Stimulated activated CD4-positive, alpha-beta T cell treated with anti-CD3 and anti-CD28 coated beads, Interleukin-12 subunit alpha, Interleukin-12 subunit beta, amount 100 ng/mL, for 4 hours (primary cell): ENCODE results near the gene CADM4.
"Not testable (repeated sequence)": the region's sequence is repeated elsewhere in the genome, so short reads cannot be mapped to it uniquely, and the experiment has no call there.

Source experiments
- DNase-seq: peaks from one replicate; pipeline ENCODE4 v3.0.0-alpha.2; 2020

Gene CADM4

GRCh38 chr19:43662487-43662886 lies 22.8 kb upstream of the CADM4 start:
- DNase-seq: no peak

DNA sequence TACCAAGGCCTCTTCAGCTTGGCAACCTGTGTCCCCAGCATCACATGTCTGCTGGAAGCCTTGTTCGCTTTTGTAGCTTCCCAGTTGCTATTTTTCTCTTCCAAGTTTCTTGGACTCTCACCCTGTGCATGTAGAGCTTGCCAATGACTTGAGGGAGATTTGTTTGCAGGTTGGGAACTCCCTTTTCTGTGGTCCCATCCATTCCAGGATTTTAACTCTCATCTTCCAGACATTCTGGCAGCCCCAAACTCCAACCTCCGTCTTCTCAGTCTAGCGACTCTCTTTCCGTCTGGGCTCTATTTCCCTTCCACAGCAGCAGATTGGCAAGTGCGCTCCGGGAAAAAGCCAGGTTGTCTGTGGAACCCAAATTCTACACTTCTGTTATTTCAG lies 21.3 kb upstream of the CADM4 start:
- no peak for DNase-seq

- no peak for DNase-seq
Observed at GRCh38 chr19:43660301-43660970, 20.8 kb upstream of the CADM4 start.

GRCh38 chr19:43658494-43658893 lies 18.8 kb upstream of the CADM4 start:
- DNase-seq: no peak

GRCh38 chr19:43658001-43658400 lies 18.4 kb upstream of the CADM4 start:
- DNase-seq: no peak

DNA sequence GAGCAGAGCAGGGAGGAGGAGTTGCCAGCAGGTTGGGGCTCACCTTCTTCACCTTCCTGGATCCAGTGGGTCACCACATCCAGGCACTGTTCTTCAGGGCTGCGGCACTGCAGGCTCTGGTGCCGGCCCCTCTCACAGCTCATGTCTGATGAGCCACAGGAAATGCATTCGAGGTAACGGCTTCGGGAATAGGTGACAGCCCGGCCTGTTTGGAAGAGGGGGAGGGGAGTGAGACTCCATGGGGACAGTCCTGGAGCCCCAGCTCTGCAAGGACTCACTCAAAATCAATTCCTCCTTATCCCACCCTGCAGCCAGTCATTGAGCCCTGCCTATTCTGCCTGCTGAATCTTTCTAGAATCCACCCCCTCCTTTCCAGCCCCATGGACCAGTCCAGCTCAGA lies 16.8 kb upstream of the CADM4 start:
- no peak for DNase-seq

DNA sequence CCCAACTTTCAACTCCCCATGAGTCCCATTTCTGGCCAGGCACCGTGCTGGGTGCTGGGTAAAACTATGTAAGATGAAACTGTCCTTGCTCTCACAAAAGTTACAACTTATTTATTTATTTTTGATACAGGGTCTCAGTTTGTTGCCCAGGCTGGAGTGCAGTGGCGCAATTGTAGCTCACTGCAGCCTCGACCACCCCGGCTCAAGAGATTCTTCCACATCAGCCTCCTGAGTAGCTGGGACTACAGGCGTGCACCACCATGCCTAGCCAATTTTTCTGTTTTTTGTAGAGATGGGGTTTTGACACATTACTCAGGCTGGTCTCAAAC lies 12.9 kb upstream of the CADM4 start:
- no peak for DNase-seq

DNA sequence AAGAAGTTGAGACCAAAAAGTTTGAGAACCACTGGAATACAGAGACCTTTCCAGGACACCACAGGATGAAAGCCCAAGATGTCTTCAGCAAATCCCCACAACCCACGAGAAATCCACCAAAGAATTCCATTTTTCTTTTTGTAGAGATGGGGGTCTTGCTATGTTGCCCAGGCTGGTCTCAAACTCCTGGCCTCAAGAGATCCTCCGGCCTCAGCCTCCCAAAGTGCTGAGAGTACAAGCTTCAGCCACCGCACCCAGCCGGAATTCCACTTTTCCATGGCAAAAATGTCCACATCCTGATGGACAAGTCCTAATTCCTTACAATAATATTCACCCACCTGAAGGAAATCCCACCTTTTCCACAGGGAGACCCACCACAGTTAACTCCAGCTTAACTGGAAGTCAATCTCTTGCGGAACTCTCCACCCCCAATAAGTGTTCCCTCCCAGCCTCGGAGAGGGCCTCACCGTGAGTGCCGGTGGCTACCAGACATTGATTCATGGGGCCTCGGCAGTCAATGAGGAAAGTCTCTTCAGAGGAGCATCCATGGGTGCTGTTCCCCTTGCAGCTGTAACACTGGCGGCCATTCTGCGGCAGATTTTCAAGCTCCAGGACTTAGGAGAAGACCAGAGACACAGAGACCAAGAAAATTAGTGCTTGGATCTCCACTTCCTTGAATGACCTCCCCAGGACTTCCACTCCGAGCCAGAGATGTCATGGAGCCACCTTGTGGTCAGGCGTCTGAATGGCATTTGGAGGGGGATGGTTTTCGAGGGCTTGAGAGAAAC lies 12.3 kb upstream of the CADM4 start:
- peak; percentile 19 for DNase-seq

DNA sequence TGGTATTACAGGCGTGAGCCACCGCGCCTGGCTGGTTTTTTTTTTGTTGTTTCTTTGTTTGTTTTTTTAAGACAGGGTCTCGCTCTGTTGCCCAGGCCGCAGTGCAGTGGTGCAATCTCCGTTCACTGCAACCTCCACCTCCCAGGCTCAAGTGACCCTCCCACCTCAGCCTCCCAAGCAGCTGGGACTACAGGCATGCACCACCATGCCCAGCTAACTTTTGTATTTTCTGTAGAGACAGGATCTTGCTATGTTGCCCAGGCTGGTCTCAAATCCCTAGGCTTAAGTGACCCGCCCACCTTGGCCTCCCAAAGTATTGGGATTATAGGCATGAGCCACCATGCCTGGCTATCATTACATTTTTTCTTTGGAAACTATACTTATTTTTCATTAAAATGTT lies 10.6 kb upstream of the CADM4 start:
- DNase-seq: not testable (repeated sequence)

DNA sequence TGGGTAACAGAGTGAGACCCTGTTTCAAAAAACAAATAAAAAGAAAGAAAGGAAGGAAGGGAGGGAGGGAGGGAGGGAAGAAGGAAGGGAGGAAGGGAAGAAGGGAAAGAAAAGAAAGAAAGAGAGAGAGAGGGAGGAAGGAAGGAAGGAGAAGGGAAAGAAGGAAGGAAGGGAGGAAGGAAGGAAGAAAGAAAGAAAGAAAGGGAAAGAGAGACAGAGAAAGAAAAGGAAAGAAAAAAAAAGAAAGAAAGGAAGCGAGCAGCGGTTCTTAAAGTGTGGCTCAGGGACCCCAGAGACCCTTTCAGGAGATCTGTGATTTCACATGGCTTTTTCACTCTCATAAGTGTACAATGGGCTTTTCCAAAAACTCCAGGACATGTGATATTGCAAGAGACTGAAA lies 9.9 kb upstream of the CADM4 start:
- DNase-seq: no peak

DNA sequence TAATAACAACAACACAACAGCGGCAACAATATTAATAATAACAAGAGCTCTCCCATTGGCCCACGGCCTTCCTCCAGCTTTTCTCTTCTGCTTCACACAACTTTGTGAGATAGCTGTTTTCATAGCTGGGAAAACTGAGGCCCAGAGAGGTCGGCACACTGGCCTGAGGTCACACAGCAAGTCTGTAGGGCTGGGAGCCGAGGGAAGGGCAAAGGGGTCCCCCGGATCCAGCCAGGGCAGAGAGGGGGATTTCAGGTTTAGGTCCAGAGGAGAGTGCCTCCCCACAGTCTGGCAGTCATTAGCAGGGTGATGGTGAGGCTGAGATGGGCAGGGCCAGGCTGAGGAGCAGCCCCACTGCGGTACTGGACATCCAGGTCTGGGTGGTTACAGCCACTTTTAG lies 9.0 kb upstream of the CADM4 start:
- no peak for DNase-seq

DNA sequence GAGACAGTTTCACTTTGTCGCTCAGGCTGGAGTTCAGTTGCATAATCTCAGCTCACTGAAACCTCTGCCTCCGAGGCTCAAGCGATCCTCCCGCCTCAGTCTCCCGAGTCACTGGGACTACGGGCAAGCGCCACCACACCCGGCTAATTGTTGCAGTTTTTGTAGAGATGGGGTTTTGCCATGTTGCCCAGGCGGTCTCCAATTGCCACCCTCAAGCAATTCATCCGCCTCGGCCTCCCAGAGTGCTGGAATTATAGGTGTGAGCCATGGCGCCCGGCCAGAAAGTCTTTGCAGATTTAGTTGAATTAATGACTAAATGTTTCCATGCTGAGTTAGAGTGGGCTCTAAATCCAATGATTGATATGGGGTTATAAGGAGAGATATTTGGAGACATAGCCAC lies 4.5 kb upstream of the CADM4 start:
- no peak for DNase-seq

GRCh38 chr19:43643326-43643725 lies 3.7 kb upstream of the CADM4 start:
- DNase-seq: no peak

GRCh38 chr19:43642531-43642930 lies 2.9 kb upstream of the CADM4 start:
- DNase-seq: no peak

- no peak for DNase-seq
Observed at GRCh38 chr19:43641333-43641732, 1.7 kb upstream of the CADM4 start.

GRCh38 chr19:43640424-43640757 lies 741 bp upstream of the CADM4 start:
- no peak for DNase-seq

DNA sequence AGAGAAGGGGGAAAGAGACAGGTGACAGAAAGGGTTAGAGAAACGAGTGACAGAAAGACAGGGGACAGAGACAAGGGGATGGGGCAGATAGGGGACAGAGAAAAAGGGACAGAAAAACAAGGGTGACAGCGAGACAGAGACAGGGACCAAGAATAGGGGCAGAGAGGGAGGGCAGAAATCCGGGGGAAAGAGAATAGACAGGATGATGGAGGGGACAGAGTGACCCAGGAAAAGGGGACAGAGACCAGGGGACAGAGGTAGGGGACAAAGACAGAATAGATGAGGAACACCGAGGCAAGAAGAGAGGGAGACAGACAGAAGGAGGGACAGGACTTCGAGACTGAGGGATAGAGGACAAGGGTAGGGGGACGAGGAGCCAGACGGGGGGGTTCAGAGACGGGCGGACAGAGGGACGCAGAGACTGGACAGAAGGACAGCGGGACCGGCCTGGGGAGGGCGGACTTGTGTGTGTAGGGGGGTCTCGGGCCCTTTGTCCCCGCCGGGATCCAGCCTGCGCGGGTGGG lies 593 bp downstream of the CADM4 start:
- no peak for DNase-seq

- DNase-seq: no peak
Observed at GRCh38 chr19:43638214-43638994, 1.2 kb downstream of the CADM4 start.

- DNase-seq: no peak
Observed at GRCh38 chr19:43636121-43636683, 3.4 kb downstream of the CADM4 start.

DNA sequence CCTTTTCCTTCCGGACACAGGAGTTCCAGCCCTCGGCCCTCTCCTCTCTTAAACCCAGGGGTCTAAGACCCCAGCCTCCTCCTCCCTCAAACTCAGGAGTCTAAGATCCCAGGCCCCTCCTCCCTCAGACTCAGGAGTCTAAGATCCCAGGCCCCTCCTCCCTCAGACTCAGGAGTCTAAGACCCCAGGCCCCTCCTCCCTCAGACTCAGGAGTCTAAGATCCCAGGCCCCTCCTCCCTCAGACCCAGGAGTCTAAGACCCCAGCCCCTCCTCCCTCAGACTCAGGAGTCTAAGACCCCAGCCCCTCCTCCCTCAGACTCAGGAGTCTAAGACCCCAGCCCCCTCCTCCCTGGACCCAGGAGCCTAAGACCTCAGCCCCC lies 4.1 kb downstream of the CADM4 start:
- not testable (repeated sequence) for DNase-seq

DNA sequence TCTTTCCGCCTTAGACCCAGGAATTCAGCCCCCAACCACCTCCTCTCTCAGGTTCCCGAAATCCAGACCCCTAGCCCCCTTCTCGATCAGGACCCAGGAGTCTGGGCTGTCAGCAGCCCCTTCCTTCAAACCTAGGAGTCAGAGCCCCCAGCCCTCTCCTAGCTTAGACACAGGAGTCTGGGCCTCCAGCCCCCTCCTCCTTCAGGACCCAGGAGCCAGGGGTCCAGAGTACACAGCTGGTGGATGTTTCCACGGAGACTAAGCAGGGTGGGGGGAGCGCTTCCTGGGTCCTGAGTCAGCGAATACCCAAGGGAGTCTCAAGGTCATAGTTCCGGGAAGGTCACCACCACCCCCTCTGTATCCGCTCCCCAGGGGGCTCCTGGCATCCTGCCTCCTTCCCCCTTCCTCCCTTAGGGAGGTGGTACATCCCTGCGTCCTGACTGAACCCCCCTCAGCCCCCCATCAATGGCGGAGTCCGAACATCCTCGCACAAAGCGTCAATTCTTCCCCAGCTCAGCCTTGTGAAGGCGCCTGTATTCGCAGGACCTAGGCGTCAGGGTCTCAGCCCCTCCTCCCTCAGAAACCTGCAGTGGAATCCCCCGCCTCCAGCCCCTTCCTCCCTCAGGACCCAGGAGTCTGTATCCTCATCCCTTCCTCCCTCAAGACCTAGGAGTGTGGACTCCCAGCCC lies 4.6 kb downstream of the CADM4 start:
- no peak for DNase-seq

DNA sequence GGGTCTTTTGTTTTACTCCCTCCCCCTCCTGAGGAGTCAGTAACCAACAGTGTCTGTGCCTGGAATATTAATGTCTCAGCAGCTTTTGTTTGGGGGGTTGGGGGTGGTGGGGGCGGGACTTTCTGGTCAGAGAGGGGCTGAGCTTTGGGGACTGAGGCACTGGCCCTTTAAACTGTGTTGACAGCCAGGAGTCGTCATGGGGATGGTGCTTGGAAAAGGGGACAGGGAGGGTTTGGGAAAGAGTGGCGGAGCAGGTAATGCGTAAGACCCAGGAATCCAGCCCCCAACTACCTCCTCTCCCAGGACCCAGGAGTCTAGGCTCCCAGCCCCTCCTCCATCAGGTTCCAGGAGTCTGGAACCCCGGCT lies 5.2 kb downstream of the CADM4 start:
- no peak for DNase-seq

- DNase-seq: no peak
Observed at GRCh38 chr19:43634068-43634467, 5.6 kb downstream of the CADM4 start.
